ENCODE data around the gene TMEM234. TPM values are rescaled to one million over a fixed set of nuclear protein-coding genes. Genes with fewer than 3 reads are reported as not detected.

TMEM234 gene
- total RNA-seq, 1 experiment from 2014 or later: 23.3 TPM

GRCh38 chr1:32181563-32181962 is 40.6 kb downstream of the TMEM234 start:
- DNase-seq (ENCODE audit: low read depth, low spot score) (no peak), ATAC-seq (no peak)
- Histone ChIP-seq H3K27me3 (ENCODE audit: control insufficient read depth, insufficient read depth, low read length) (no peaks in the 10 kb centered on the region), H3K9me3 (ENCODE audit: control insufficient read depth, insufficient read depth, low read depth, low read length) (no peaks in the 10 kb centered on the region), H3K4me1 (ENCODE audit: control insufficient read depth, insufficient read depth, low read length) (peaks cover 33% of the 10 kb centered on the region), H3K27ac (ENCODE audit: low read length) (peak overlapping the region; percentile 90), H3K4me3 (ENCODE audit: low read depth in 2 of 2, low read length in 2 of 2) (peak overlapping the region; percentile 77 to 93; a peak in 3 of 4 replicates), H3K36me3 (ENCODE audit: control insufficient read depth, insufficient read depth, low read length) (peaks cover 8% of the 10 kb centered on the region)
- in situ Hi-C loops (cut with HindIII; ENCODE audit: low pct_unique_long_range_greater_than_20kb, low sequenced_read_pairs): no loop called here
- intact Hi-C loops (cut with micrococcal nuclease; ENCODE audit: unreplicated experiment): no loop called here
- ChIA-PET CTCF (no interaction called here), POLR2A (interaction anchor here (0.6 kb wide), 1 partner anchor 30 kb away, joined by 3 read pairs; no protein-coding TSS in a partner anchor)
- no TSS peak for BruUV-seq (replicated peaks)
- TF ChIP-seq, protein P1, sequence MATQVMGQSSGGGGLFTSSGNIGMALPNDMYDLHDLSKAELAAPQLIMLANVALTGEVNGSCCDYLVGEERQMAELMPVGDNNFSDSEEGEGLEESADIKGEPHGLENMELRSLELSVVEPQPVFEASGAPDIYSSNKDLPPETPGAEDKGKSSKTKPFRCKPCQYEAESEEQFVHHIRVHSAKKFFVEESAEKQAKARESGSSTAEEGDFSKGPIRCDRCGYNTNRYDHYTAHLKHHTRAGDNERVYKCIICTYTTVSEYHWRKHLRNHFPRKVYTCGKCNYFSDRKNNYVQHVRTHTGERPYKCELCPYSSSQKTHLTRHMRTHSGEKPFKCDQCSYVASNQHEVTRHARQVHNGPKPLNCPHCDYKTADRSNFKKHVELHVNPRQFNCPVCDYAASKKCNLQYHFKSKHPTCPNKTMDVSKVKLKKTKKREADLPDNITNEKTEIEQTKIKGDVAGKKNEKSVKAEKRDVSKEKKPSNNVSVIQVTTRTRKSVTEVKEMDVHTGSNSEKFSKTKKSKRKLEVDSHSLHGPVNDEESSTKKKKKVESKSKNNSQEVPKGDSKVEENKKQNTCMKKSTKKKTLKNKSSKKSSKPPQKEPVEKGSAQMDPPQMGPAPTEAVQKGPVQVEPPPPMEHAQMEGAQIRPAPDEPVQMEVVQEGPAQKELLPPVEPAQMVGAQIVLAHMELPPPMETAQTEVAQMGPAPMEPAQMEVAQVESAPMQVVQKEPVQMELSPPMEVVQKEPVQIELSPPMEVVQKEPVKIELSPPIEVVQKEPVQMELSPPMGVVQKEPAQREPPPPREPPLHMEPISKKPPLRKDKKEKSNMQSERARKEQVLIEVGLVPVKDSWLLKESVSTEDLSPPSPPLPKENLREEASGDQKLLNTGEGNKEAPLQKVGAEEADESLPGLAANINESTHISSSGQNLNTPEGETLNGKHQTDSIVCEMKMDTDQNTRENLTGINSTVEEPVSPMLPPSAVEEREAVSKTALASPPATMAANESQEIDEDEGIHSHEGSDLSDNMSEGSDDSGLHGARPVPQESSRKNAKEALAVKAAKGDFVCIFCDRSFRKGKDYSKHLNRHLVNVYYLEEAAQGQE (IDR thresholded peaks at IDR 0.05; ENCODE audit: insufficient read depth in 1 of 2, low read depth in 2 of 2, low read length in 1 of 2): no peak

- no peaks in the 10 kb centered on the region for H3K27me3 ChIP-seq (ENCODE audit: control insufficient read depth, insufficient read depth, low read length)
- in situ Hi-C loops (cut with HindIII; ENCODE audit: low pct_unique_long_range_greater_than_20kb, low sequenced_read_pairs) (no loop called here), intact Hi-C loops (cut with micrococcal nuclease; ENCODE audit: unreplicated experiment) (no loop called here)
- BruUV-seq (replicated peaks): TSS peak; percentile 78
- ChIA-PET CTCF (no interaction called here), POLR2A (no interaction called here)
- no peaks in the 10 kb centered on the region for H3K9me3 ChIP-seq (ENCODE audit: control insufficient read depth, insufficient read depth, low read depth, low read length)
- H3K36me3 ChIP-seq (ENCODE audit: control insufficient read depth, insufficient read depth, low read length): peaks cover 6% of the 10 kb centered on the region; the same call in 1 of the 2 replicates
- peak overlapping the region; percentile 77 to 93 for H3K4me3 ChIP-seq (ENCODE audit: low read depth in 2 of 2, low read length in 2 of 2)
- H3K27ac ChIP-seq (ENCODE audit: low read length): peak overlapping the region; percentile 90
- peaks cover 33% of the 10 kb centered on the region for H3K4me1 ChIP-seq (ENCODE audit: control insufficient read depth, insufficient read depth, low read length)
- TF ChIP-seq POLR2AphosphoS5 (IDR thresholded peaks at IDR 0.05; ENCODE audit: low read depth, low read length): no peak
- TF ChIP-seq, protein P1 (IDR thresholded peaks at IDR 0.05; ENCODE audit: insufficient read depth in 1 of 2, low read depth in 2 of 2, low read length in 1 of 2): no peak
- no peak for TF ChIP-seq CTCF (IDR thresholded peaks at IDR 0.05)
- TF ChIP-seq SIN3A (IDR thresholded peaks at IDR 0.05; ENCODE audit: borderline replicate concordance, insufficient read depth, low read depth, low read length): no peak
- TF ChIP-seq TCF7L2 (IDR thresholded peaks at IDR 0.05; ENCODE audit: low read depth, low read length): no peak
- ATAC-seq: no peak
- no peak for DNase-seq (ENCODE audit: low read depth, low spot score)
Measured at GRCh38 chr1:32181065-32181464, 41.1 kb downstream of the TMEM234 start.

Data from Panc1 (cell line).